Ishikawa (cell line): ENCODE results near the gene METAP2.

Source experiments
- CEBPB ChIP-seq: IDR thresholded peaks from 2 replicates; pipeline ENCODE4 v1.6.1; 2012
- CREB1 ChIP-seq: IDR thresholded peaks from 2 replicates; pipeline ENCODE4 v1.6.1; 2012; ENCODE audit warnings: low read depth
- EGR1 ChIP-seq: IDR thresholded peaks from 2 replicates; pipeline ENCODE4 v1.6.1; 2012
- EP300 ChIP-seq: IDR thresholded peaks from 2 replicates; pipeline ENCODE4 v1.6.1; 2012; ENCODE audit warnings: borderline replicate concordance
- FOXM1 ChIP-seq: IDR thresholded peaks from 2 replicates; pipeline ENCODE4 v1.6.1; 2012; ENCODE audit warnings: low read depth, borderline replicate concordance
- NFIC ChIP-seq: IDR thresholded peaks from 2 replicates; pipeline ENCODE4 v1.6.1; 2012
- RAD21 ChIP-seq: IDR thresholded peaks from 2 replicates; pipeline ENCODE4 v1.6.1; 2012; ENCODE audit warnings: low read depth
- TAF1 ChIP-seq: IDR thresholded peaks from 2 replicates; pipeline ENCODE4 v1.6.1; 2012; ENCODE audit warnings: low read depth, mild to moderate bottlenecking
- TCF12 ChIP-seq: IDR thresholded peaks from 2 replicates; pipeline ENCODE4 v1.6.1; 2012; ENCODE audit warnings: low read depth
- TEAD4 ChIP-seq: IDR thresholded peaks from 2 replicates; pipeline ENCODE4 v1.6.1; 2012
- YY1 ChIP-seq: IDR thresholded peaks from 2 replicates; pipeline ENCODE4 v1.6.1; 2012; ENCODE audit warnings: low read depth
- ZBTB7A ChIP-seq: IDR thresholded peaks from 2 replicates; pipeline ENCODE4 v1.6.1; 2012; ENCODE audit warnings: low read depth
- TF ChIP-seq, protein P1 (sequence below): IDR thresholded peaks from 2 replicates; pipeline ENCODE4 v1.6.1; 2012
- TF ChIP-seq, protein P2 (sequence below): IDR thresholded peaks from 2 replicates; pipeline ENCODE4 v1.6.1; 2012
- TF ChIP-seq, protein P3 (sequence below): IDR thresholded peaks from 2 replicates; pipeline ENCODE4 v1.6.1; 2012; ENCODE audit warnings: low read depth, mild to moderate bottlenecking

The METAP2 gene

DNA sequence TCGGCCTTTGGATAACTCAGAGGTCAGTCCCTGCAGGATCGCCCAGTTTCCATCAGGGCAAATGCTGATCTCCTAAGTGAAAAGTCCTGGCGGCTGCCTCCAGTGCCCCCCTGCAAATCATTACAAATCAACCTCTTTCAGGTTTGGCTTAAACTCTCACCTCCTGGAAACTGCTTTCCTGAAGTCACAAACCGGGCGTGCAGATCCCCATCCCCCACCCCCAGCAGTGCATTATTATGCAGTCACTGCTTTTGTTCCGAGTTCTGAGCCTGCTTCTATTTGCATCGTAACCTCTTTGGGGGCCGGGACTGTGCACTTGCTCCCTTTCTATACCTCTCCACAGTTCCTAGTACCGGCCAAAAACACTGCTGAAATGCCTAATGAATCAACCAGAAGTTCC, 77.4 kb downstream of the METAP2 start, which contains the start of gene USP44:
USP44 (minus strand) TSS at position 172 of the 400 bp plus-strand sequence. CDS start 17,220 bp downstream, outside the sequence.
- TF ChIP-seq RAD21: no peak
- TF ChIP-seq ZBTB7A: no peak
- TF ChIP-seq EGR1: no peak
- TF ChIP-seq, protein P1, sequence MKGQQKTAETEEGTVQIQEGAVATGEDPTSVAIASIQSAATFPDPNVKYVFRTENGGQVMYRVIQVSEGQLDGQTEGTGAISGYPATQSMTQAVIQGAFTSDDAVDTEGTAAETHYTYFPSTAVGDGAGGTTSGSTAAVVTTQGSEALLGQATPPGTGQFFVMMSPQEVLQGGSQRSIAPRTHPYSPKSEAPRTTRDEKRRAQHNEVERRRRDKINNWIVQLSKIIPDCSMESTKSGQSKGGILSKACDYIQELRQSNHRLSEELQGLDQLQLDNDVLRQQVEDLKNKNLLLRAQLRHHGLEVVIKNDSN: no peak
- no peak for TF ChIP-seq TEAD4
- TF ChIP-seq TAF1: no peak
- TF ChIP-seq, protein P2, sequence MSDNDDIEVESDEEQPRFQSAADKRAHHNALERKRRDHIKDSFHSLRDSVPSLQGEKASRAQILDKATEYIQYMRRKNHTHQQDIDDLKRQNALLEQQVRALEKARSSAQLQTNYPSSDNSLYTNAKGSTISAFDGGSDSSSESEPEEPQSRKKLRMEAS: no peak
- TF ChIP-seq CREB1: no peak
- TF ChIP-seq, protein P3, sequence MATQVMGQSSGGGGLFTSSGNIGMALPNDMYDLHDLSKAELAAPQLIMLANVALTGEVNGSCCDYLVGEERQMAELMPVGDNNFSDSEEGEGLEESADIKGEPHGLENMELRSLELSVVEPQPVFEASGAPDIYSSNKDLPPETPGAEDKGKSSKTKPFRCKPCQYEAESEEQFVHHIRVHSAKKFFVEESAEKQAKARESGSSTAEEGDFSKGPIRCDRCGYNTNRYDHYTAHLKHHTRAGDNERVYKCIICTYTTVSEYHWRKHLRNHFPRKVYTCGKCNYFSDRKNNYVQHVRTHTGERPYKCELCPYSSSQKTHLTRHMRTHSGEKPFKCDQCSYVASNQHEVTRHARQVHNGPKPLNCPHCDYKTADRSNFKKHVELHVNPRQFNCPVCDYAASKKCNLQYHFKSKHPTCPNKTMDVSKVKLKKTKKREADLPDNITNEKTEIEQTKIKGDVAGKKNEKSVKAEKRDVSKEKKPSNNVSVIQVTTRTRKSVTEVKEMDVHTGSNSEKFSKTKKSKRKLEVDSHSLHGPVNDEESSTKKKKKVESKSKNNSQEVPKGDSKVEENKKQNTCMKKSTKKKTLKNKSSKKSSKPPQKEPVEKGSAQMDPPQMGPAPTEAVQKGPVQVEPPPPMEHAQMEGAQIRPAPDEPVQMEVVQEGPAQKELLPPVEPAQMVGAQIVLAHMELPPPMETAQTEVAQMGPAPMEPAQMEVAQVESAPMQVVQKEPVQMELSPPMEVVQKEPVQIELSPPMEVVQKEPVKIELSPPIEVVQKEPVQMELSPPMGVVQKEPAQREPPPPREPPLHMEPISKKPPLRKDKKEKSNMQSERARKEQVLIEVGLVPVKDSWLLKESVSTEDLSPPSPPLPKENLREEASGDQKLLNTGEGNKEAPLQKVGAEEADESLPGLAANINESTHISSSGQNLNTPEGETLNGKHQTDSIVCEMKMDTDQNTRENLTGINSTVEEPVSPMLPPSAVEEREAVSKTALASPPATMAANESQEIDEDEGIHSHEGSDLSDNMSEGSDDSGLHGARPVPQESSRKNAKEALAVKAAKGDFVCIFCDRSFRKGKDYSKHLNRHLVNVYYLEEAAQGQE: no peak
- TF ChIP-seq YY1: no peak

DNA sequence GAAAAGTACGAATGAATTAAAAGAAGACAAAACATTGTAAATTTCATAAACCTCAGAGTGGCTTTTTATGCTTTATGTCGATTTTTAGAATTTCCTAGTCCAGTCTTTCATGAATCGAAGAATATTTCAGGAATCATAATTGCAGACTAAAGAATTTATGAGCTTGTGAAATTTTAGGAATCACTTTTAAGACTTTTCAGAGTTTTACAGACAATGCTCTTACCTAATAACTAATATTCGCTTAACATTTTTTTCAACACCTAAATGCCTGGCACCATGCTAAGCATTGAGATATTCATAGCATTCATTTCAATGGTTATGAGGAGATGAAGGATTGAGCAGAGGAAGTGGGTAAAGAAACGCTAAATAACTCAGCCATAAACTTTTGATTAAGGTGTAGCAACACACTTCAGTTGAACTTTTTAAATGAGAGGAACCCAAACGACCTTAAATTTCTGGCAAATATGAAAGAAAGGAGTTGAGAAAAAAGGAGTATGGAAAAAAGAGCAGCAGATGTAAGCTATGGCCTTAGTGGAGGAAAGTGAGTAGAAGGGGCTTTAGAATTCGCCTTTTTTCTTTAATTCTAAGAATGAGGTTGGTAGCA, 78.1 kb downstream of the METAP2 start:
- TF ChIP-seq CREB1 (no peak), ZBTB7A (no peak), EP300 (no peak), TAF1 (no peak), TCF12 (no peak), CEBPB (no peak)
- TF ChIP-seq, protein P2: no peak
- TF ChIP-seq, protein P1: no peak

DNA sequence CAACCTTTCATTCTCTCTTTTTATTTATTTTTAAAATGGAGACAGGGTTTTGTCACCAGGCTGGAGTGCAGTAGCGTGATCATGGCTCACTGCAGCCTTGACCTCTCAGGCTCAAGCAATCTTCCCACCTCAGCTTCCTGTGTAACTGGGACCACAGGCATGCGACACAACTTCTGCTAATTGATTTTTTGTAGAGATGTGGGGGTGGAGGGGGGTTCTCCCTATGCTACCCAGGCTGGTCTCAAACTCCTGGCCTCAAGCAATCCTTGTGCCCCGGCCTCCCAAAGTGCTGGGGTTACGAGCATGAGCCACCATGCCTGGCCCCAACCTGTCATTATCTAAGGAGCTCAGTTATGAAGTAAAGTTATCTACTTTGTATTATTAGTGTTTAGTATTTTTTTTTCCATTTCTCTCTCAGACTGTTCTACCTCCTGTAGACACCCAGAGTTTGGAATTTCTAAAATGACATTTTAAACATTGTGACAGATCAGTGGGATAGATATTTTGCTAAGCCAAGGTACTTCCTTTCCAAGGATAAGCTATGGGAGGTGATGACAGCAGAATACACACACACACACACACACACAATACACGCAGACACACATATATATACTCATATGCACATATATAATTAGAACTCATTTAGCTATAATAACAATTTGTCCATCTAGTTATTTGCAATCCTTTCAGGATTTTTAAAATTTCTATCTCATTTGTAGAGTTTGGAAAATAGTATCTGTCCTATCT, 79.4 kb downstream of the METAP2 start:
- TF ChIP-seq EP300: no peak
- TF ChIP-seq, protein P1: no peak
- TF ChIP-seq CEBPB: no peak
- TF ChIP-seq, protein P2: no peak
- no peak for TF ChIP-seq TCF12
- TF ChIP-seq NFIC: no peak
- TF ChIP-seq EGR1: no peak
- TF ChIP-seq TAF1: no peak
- TF ChIP-seq TEAD4: no peak

DNA sequence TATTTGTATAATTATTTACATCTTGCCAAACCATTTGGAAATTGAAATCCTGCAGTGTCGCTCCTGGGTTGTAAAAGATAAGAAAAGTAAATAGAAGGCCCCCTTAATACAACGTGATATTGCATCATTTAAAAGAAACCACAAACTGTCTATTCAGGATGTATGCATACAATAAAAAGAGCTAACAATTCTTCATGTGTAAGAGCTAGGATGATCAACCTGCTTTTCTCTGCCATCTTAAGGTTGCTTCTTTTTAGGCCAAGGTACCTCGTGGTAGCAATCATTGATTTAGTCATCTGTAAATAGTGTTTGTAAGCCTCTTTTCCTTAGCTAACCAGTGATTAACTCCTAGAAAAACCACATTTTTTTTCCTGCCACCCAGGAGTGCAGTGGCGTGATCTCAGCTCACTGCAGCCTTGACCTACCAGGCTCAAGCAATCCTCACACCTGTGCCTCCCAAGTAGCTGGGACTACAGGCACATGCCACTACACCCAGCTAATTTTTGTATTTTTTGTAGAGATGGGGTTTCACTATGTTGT, 80.7 kb downstream of the METAP2 start:
- TF ChIP-seq TCF12: no peak

DNA sequence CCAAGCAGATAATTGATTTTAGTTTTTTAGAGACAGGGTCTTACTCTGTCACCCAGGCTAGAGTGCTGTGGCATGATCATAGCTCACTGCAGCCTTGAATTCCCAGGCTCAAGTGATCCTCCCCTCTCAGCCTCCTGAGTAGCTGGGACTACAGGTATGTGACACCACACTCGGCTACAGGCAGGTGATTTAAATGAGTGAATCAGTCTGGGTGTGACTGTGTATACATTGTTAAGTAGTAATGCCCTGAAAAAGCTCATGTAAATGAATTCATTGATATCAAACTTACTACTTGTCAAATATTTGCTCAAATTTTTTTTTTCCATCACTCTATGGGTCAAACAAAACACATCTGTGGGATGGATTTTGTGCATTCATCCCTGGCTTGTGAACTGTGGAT, 83.7 kb downstream of the METAP2 start:
- no peak for TF ChIP-seq YY1
- TF ChIP-seq TCF12: no peak
- no peak for TF ChIP-seq FOXM1
- TF ChIP-seq RAD21: no peak
- TF ChIP-seq, protein P2: no peak
- TF ChIP-seq, protein P3: no peak
- no peak for TF ChIP-seq CREB1
- TF ChIP-seq, protein P1: no peak
- TF ChIP-seq EGR1: no peak
- no peak for TF ChIP-seq TAF1
- no peak for TF ChIP-seq TEAD4
- TF ChIP-seq NFIC: no peak
- TF ChIP-seq EP300: no peak
- no peak for TF ChIP-seq CEBPB
- no peak for TF ChIP-seq ZBTB7A
